Measurements from ENCODE around the gene TADA2A.

DNA sequence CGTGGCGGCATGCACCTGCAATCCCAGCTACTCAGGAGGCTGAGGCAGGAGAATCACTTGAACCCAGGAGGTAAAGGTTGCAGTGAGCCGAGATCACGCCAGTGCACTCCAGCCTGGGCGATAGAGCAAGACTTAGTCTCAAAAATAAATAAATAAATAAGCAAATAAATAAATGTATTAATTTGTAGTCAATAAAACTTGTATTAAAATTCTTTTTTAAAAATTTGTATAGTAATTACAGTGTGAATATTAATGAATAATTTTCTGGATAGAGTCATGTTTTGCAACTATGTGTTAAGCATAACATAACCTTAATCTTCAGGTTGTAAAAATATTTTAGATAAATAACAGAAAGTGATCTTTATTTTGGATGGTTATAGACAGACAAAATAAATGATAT is 55.8 kb downstream of the TADA2A start:
- TF ChIP-seq, protein P1, sequence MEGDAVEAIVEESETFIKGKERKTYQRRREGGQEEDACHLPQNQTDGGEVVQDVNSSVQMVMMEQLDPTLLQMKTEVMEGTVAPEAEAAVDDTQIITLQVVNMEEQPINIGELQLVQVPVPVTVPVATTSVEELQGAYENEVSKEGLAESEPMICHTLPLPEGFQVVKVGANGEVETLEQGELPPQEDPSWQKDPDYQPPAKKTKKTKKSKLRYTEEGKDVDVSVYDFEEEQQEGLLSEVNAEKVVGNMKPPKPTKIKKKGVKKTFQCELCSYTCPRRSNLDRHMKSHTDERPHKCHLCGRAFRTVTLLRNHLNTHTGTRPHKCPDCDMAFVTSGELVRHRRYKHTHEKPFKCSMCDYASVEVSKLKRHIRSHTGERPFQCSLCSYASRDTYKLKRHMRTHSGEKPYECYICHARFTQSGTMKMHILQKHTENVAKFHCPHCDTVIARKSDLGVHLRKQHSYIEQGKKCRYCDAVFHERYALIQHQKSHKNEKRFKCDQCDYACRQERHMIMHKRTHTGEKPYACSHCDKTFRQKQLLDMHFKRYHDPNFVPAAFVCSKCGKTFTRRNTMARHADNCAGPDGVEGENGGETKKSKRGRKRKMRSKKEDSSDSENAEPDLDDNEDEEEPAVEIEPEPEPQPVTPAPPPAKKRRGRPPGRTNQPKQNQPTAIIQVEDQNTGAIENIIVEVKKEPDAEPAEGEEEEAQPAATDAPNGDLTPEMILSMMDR (optimal IDR thresholded peaks at IDR 0.05 in 1 of 3, IDR thresholded peaks at IDR 0.05 in 1 of 3, conservative IDR thresholded peaks at IDR 0.05 in 1 of 3; ENCODE audit: extremely low read depth in 1 of 3, insufficient read depth in 2 of 3, low read length in 3 of 3) = no peak
- no peak for TF ChIP-seq EZH2 (IDR thresholded peaks at IDR 0.05; ENCODE audit: low read length)

Data from keratinocyte (primary cell).